Measurements from ENCODE around the gene AGL. TPM values are rescaled to one million over a fixed set of nuclear protein-coding genes. Genes with fewer than 3 reads are reported as not detected.

The AGL gene
- total and polyA plus RNA-seq, 10 of the 15 experiments (the other 5 are each of a cell fraction or from before 2014, with no cell fraction given), result 5.6 to 21.6 (median 13.7) TPM

DNA sequence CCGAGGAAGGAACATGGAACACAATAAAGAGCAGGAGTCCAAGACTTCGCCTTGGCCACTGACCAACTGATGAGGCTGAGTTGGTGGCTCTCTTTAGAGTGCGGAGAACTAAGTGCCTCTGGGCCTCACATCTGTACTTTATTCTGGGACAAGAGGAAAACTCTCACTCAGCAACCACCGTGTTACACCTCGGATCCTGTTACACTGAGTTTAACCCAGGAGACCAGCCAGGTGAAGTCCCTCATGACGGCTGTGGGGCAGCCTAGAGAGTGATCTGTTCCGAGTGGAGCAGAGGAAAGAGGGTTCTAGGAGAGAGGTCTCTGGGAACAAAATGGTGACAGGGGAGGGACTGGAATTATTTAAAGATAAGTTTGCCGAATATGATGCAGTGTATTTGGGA, 33.5 kb upstream of the AGL start:
- POLR2A ChIA-PET, result no interaction called here
- Histone ChIP-seq H4K20me1 (ENCODE audit: control insufficient read depth, insufficient read depth) (no peaks in the 10 kb centered on the region), H3K27me3 (replicated peaks in 1 of 2; ENCODE audit: control insufficient read depth in 2 of 2, insufficient read depth in 2 of 2, low read length in 1 of 2) (no peaks in the 10 kb centered on the region), H3K36me3 (ENCODE audit: control insufficient read depth in 2 of 2, insufficient read depth in 2 of 2, low read length in 1 of 2) (no peaks in the 10 kb centered on the region), H3K4me1 (ENCODE audit: control insufficient read depth, insufficient read depth, low read length) (peaks cover 3% of the 10 kb centered on the region; the same call in 1 of the 2 replicates), H3K27ac (ENCODE audit: control insufficient read depth, insufficient read depth) (no peak overlapping the region), H3K9ac (ENCODE audit: control insufficient read depth, insufficient read depth, low read length) (no peak overlapping the region), H2AFZ (ENCODE audit: control insufficient read depth, low read depth, low read length) (no peak overlapping the region), H3K9me3 (replicated peaks; ENCODE audit: control insufficient read depth, insufficient read depth, low read length) (no peaks in the 10 kb centered on the region), H3K4me3 (no peak overlapping the region), H3K79me2 (ENCODE audit: control insufficient read depth, insufficient read depth, low read length) (no peaks in the 10 kb centered on the region), H3K4me2 (ENCODE audit: control insufficient read depth, insufficient read depth) (no peak overlapping the region)
- SMC1A ChIA-PET (ENCODE audit: uncharacterized antibody, unreplicated experiment), result no interaction called here
- DNase-seq (ENCODE audit: low read depth, low spot score) (no peak), FAIRE-seq (no peak), ATAC-seq (no peak)
- intact Hi-C loops (cut with micrococcal nuclease; ENCODE audit: unreplicated experiment) (no loop called here), in situ Hi-C loops (cut with MboI) (no loop called here)
- CTCF ChIA-PET, result interaction anchor here (1.6 kb wide), 1 partner anchor 11 kb away, joined by 8 read pairs; no protein-coding TSS in a partner anchor
- RAD21 ChIA-PET (ENCODE audit: unreplicated experiment), result no interaction called here
- TF ChIP-seq POLR2AphosphoS5 (IDR thresholded peaks at IDR 0.05; ENCODE audit: low read length), result no peak
- no peak for TF ChIP-seq RAD51 (IDR thresholded peaks at IDR 0.05)
- TF ChIP-seq SRF (IDR thresholded peaks at IDR 0.05; ENCODE audit: low read depth in 2 of 2, low read length in 2 of 2), result no peak
- no peak for TF ChIP-seq TCF3 (IDR thresholded peaks at IDR 0.05; ENCODE audit: borderline replicate concordance, insufficient read depth, low read depth, low read length)
- TF ChIP-seq MXI1 (IDR thresholded peaks at IDR 0.05; ENCODE audit: low read depth, low read length), result no peak
- TF ChIP-seq HDAC2 (IDR thresholded peaks at IDR 0.05), result no peak
- TF ChIP-seq, protein P1, sequence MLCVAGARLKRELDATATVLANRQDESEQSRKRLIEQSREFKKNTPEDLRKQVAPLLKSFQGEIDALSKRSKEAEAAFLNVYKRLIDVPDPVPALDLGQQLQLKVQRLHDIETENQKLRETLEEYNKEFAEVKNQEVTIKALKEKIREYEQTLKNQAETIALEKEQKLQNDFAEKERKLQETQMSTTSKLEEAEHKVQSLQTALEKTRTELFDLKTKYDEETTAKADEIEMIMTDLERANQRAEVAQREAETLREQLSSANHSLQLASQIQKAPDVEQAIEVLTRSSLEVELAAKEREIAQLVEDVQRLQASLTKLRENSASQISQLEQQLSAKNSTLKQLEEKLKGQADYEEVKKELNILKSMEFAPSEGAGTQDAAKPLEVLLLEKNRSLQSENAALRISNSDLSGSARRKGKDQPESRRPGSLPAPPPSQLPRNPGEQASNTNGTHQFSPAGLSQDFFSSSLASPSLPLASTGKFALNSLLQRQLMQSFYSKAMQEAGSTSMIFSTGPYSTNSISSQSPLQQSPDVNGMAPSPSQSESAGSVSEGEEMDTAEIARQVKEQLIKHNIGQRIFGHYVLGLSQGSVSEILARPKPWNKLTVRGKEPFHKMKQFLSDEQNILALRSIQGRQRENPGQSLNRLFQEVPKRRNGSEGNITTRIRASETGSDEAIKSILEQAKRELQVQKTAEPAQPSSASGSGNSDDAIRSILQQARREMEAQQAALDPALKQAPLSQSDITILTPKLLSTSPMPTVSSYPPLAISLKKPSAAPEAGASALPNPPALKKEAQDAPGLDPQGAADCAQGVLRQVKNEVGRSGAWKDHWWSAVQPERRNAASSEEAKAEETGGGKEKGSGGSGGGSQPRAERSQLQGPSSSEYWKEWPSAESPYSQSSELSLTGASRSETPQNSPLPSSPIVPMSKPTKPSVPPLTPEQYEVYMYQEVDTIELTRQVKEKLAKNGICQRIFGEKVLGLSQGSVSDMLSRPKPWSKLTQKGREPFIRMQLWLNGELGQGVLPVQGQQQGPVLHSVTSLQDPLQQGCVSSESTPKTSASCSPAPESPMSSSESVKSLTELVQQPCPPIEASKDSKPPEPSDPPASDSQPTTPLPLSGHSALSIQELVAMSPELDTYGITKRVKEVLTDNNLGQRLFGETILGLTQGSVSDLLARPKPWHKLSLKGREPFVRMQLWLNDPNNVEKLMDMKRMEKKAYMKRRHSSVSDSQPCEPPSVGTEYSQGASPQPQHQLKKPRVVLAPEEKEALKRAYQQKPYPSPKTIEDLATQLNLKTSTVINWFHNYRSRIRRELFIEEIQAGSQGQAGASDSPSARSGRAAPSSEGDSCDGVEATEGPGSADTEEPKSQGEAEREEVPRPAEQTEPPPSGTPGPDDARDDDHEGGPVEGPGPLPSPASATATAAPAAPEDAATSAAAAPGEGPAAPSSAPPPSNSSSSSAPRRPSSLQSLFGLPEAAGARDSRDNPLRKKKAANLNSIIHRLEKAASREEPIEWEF (IDR thresholded peaks at IDR 0.05; ENCODE audit: insufficient replicate concordance, low read depth, low read length), result no peak
- 63% methylated on average over 8 of the region's 8 CpGs for WGBS (ENCODE audit: insufficient coverage, insufficient replicate concordance, low lambda C conversion rate, missing lambda C conversion rate)
- no TSS peak for BruUV-seq (replicated peaks)

All from GM12878 (cell line).